Measurements from ENCODE around the gene KRTAP1-3.

GRCh38 chr17:41009936-41010335 lies 24.7 kb downstream of the KRTAP1-3 start:
- no peak for TF ChIP-seq CTCF (conservative IDR thresholded peaks at IDR 0.05)
- no peak for TF ChIP-seq ZFX (IDR thresholded peaks at IDR 0.05)
